Stimulated activated CD4-positive, alpha-beta T cell treated with anti-CD3 and anti-CD28 coated beads, TNF-alpha, amount 100 ng/mL, for 24 hours (primary cell): ENCODE data around the gene ZNF208.
"Not testable (repeated sequence)": the region's sequence is repeated elsewhere in the genome, so short reads cannot be mapped to it uniquely, and the experiment has no call there.

ENCODE experiments used
- DNase-seq, 3 experiments: peaks; one replicate each; pipeline ENCODE4 v3.0.0-alpha.2; 2020; ENCODE audit warnings: low read depth in 3 of 3

The ZNF208 gene

GRCh38 chr19:21884786-21885185 lies 126.0 kb downstream of the ZNF208 start:
- not testable (repeated sequence) for DNase-seq

GRCh38 chr19:21883516-21883915 lies 127.2 kb downstream of the ZNF208 start:
- no peak for DNase-seq
